Vagina (tissue), 2 donors: Measurements from ENCODE around the gene FGF1. TPM values are rescaled to one million over a fixed set of nuclear protein-coding genes. Genes with fewer than 3 reads are reported as not detected.

Experiments used
- DNase-seq, 2 donors: peaks; one replicate each; pipeline ENCODE4 v3.0.0-alpha.2; 2017; ENCODE audit errors: extremely low spot score in 2 of 2
- H3K27ac ChIP-seq: fragments of 200-600 bp; sonication (generic); one replicate; pipeline ENCODE4 v1.5.1; 2019
- H3K27me3 ChIP-seq: fragments of 200-600 bp; sonication (generic); one replicate; pipeline ENCODE4 v1.5.1; 2019
- H3K36me3 ChIP-seq, 2 donors: fragments of 200-600 bp; sonication (generic); one replicate each; pipeline ENCODE4 v1.5.1; 2017 to 2019
- H3K4me1 ChIP-seq: fragments of 200-600 bp; sonication (generic); one replicate; pipeline ENCODE4 v1.5.1; 2019
- H3K4me3 ChIP-seq, 2 donors: fragments of 200-600 bp; sonication (generic); 1 replicate in 1 of 2; 2 replicates in 1 of 2; pipeline ENCODE4 v1.5.1; 2016 to 2019
- H3K9me3 ChIP-seq: fragments of 200-600 bp; sonication (generic); one replicate; pipeline ENCODE4 v1.5.1; 2019
- CTCF ChIP-seq, 3 experiments: fragments of 450-650 bp in 2 of 3; fragments of 200-600 bp in 1 of 3; sonication (generic) in 1 of 3; IDR thresholded peaks; one replicate each; pipeline ENCODE4 v1.5.1; 2017 to 2019; ENCODE audit warnings: antibody characterized with exemption in 3 of 3, mild to moderate bottlenecking in 2 of 3, moderate library complexity in 2 of 3
- POLR2A ChIP-seq, 2 donors: fragments of 450-650 bp; IDR thresholded peaks; one replicate each; pipeline ENCODE4 v1.6.1; 2017; ENCODE audit warnings: antibody characterized with exemption in 2 of 2, mild to moderate bottlenecking in 2 of 2, moderate library complexity in 2 of 2
- POLR2AphosphoS5 ChIP-seq, 2 donors: sonication (generic); formaldehyde crosslinking; IDR thresholded peaks; one replicate each; pipeline ENCODE4 v1.9.0; 2017; ENCODE audit warnings: antibody characterized with exemption in 2 of 2, mild to moderate bottlenecking in 2 of 2, low read depth in 1 of 2; ENCODE audit not compliant: insufficient read depth in 1 of 2
- intact Hi-C: fragments of 100-400 bp; cut with DNase I; formaldehyde crosslinking; loops from one replicate; pipeline ENCODE4 v1.15.1; 2023
- total RNA-seq: library from RNA; depleted of rRNA; stranded (reverse); fragments of >200 nt; gene quantifications from one replicate; pipeline ENCODE4 v1.2.3, GENCODE V29; 2016

Gene FGF1
- total RNA-seq, 1 donor from 2014 or later = 2.0 TPM

DNA sequence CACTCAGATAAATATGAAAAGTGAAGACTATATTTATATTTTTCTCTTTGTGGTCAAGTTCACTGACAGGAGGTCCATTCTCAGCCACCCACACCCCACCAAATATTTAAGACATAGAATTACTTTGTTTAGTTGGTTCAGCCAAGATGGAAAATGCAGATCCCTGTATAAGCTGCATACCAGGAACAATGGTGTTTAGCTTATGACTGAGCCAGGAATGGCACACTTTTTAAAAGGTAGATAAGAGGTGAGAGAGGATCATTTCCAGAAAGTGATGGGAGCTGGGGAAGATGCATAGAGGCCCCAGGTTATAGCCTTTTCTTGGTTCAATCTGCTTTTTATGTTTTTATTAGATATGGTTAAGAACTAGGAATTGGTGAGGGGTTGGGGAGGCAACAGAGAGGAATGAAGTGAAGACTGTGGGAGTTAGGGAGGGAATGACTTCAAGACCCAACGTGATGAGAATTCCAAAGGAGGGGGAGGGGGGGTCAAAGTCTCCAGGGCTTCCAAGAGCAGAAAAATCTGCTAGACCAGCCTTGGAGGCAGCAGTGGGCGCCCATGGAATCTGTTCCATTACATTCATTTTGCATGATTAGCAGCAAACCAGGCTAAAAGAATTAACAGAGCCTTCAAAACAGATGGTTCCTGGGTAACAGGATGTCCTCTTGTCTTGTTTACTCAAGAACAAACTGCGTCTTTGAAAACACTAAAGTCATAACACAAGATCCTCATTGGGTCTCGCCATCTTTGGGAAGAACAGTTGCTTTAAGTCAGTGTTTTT lies 95.2 kb downstream of the FGF1 start:
- no peak for DNase-seq
- H3K27ac ChIP-seq = no peak overlapping the region
- H3K36me3 ChIP-seq = no peaks in the 10 kb centered on the region
- no peaks in the 10 kb centered on the region for H3K4me1 ChIP-seq
- no peak overlapping the region for H3K4me3 ChIP-seq
- TF ChIP-seq POLR2A (IDR thresholded peaks at IDR 0.05) = no peak
- no peak for TF ChIP-seq CTCF (IDR thresholded peaks at IDR 0.05)
- TF ChIP-seq POLR2AphosphoS5 (IDR thresholded peaks at IDR 0.05; ENCODE audit: insufficient read depth in 1 of 2, low read depth in 1 of 2) = no peak
- intact Hi-C loops = no loop called here
- no peaks in the 10 kb centered on the region for H3K9me3 ChIP-seq
- no peaks in the 10 kb centered on the region for H3K27me3 ChIP-seq

- no peaks in the 10 kb centered on the region for H3K9me3 ChIP-seq
- no peak for TF ChIP-seq POLR2AphosphoS5 (IDR thresholded peaks at IDR 0.05; ENCODE audit: insufficient read depth in 1 of 2, low read depth in 1 of 2)
- no peak for TF ChIP-seq POLR2A (IDR thresholded peaks at IDR 0.05)
- no peak for TF ChIP-seq CTCF (IDR thresholded peaks at IDR 0.05)
- intact Hi-C loops = no loop called here
- H3K27me3 ChIP-seq = no peaks in the 10 kb centered on the region
- H3K27ac ChIP-seq = no peak overlapping the region
- no peaks in the 10 kb centered on the region for H3K36me3 ChIP-seq
- no peak overlapping the region for H3K4me3 ChIP-seq
- no peaks in the 10 kb centered on the region for H3K4me1 ChIP-seq
- DNase-seq = no peak
These were observed 96.2 kb downstream of the FGF1 start for GRCh38 chr5:142589720-142590119.

- TF ChIP-seq POLR2AphosphoS5 (IDR thresholded peaks at IDR 0.05; ENCODE audit: insufficient read depth in 1 of 2, low read depth in 1 of 2) (no peak), CTCF (IDR thresholded peaks at IDR 0.05) (no peak), POLR2A (IDR thresholded peaks at IDR 0.05) (no peak)
- DNase-seq = no peak
- no peaks in the 10 kb centered on the region for H3K4me1 ChIP-seq
- intact Hi-C loops = no loop called here
- no peaks in the 10 kb centered on the region for H3K9me3 ChIP-seq
- H3K4me3 ChIP-seq = no peak overlapping the region
- no peaks in the 10 kb centered on the region for H3K36me3 ChIP-seq
- H3K27me3 ChIP-seq = no peaks in the 10 kb centered on the region
- H3K27ac ChIP-seq = no peak overlapping the region
These were observed 98.4 kb downstream of the FGF1 start for GRCh38 chr5:142587354-142587965.

- Histone ChIP-seq H3K27me3 (no peaks in the 10 kb centered on the region), H3K4me1 (no peaks in the 10 kb centered on the region), H3K36me3 (no peaks in the 10 kb centered on the region), H3K9me3 (no peaks in the 10 kb centered on the region), H3K4me3 (no peak overlapping the region), H3K27ac (no peak overlapping the region)
- intact Hi-C loops = no loop called here
- no peak for DNase-seq
- TF ChIP-seq POLR2AphosphoS5 (IDR thresholded peaks at IDR 0.05; ENCODE audit: insufficient read depth in 1 of 2, low read depth in 1 of 2) = no peak
- TF ChIP-seq CTCF (IDR thresholded peaks at IDR 0.05) = no peak
- TF ChIP-seq POLR2A (IDR thresholded peaks at IDR 0.05) = no peak
These were observed 99.3 kb downstream of the FGF1 start for GRCh38 chr5:142586552-142586951.

DNA sequence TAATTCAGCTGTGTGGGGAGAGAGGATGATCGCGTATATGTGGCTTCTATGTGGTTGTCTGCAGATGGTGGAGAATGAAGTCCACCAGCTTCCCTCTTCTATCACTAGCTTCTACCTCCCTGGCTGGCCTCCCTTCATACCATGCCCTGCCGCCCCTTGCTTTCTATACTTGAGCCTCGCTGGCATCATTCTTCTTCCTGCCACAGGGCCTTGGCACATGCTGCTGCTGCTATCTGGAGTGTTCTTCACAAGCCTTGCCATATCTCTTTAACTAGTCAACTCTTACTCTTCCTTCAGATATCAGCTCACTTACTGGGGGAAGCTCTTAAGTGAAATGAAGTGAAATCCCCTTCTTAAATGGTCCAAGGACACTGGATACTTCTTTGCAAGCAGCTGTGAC lies 100.4 kb downstream of the FGF1 start:
- Histone ChIP-seq H3K27ac (no peak overlapping the region), H3K4me1 (no peaks in the 10 kb centered on the region), H3K9me3 (no peaks in the 10 kb centered on the region), H3K36me3 (no peaks in the 10 kb centered on the region), H3K4me3 (no peak overlapping the region), H3K27me3 (no peaks in the 10 kb centered on the region)
- DNase-seq = no peak
- intact Hi-C loops = no loop called here
- TF ChIP-seq POLR2A (IDR thresholded peaks at IDR 0.05) (no peak), CTCF (IDR thresholded peaks at IDR 0.05) (no peak), POLR2AphosphoS5 (IDR thresholded peaks at IDR 0.05; ENCODE audit: insufficient read depth in 1 of 2, low read depth in 1 of 2) (no peak)
